Measurements from ENCODE around the gene ZBTB22.
A peak's percentile ranks its signal among the peaks of the same experiment; 100 is the strongest.
"Not testable (repeated sequence)": the region's sequence is repeated elsewhere in the genome, so short reads cannot be mapped to it uniquely, and the experiment has no call there.

Gene ZBTB22

GRCh38 chr6:33278392-33278741, 39.2 kb downstream of the ZBTB22 start:
- no peak for DNase-seq (ENCODE audit: low spot score)

GRCh38 chr6:33277663-33278391, 39.7 kb downstream of the ZBTB22 start:
- peak; percentile 20 for DNase-seq (ENCODE audit: low spot score)

DNA sequence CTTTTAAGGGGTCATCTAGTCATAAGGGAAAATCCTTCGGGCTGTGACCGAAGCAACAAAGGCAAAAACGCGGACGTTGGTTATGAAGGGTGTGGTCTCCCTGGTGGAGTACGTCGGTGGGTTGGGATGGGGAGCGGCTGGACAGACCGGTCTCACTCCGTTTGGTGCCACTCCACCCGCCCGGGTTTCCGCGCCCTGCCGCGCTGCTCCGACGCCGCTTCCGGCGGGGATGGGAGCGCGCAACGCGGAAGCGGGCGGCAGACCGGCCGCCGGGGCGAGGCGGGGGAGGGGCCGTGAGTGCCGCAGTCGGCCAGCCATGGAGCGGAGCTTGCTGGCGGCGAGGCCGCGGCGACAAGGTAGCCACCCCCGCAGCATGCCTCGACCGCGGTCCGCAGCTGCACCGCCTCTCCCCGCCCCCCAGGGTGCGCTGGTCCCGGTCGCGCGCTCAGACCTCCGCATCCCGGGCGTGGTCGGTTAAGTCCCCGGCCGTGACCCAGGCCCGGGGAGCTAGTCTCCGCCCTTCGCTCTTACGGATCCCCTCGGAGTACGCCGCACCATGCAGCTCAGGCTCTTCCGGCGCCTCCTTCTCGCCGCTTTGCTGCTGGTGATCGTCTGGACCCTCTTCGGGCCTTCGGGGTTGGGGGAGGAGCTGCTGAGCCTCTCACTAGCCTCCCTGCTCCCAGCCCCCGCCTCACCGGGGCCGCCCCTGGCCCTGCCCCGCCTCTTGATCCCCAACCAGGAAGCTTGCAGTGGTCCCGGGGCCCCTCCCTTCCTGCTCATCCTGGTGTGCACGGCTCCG, 40.5 kb downstream of the ZBTB22 start, which contains the start of gene B3GALT4:
Gene B3GALT4 (plus strand): TSS at position 260 of the 799 bp plus-strand sequence. CDS start 297 bp downstream, at position 557.
- peak; percentile 87 for DNase-seq (ENCODE audit: low spot score)

DNA sequence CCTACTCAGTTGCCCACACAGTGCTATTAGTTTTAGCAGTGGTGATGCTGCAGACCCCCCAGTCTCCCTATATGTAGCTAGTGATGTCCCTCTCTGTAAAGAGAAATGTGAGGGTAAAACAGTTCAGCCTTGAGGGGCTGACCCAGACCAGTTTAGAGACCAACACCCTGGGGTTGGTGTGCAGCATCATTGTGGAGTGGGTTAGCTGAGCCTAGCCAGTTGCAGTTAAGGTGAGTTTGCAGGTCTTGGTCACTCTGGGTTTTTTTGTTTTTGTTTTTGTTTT, 41.0 kb downstream of the ZBTB22 start:
- no peak for DNase-seq (ENCODE audit: low spot score)

DNA sequence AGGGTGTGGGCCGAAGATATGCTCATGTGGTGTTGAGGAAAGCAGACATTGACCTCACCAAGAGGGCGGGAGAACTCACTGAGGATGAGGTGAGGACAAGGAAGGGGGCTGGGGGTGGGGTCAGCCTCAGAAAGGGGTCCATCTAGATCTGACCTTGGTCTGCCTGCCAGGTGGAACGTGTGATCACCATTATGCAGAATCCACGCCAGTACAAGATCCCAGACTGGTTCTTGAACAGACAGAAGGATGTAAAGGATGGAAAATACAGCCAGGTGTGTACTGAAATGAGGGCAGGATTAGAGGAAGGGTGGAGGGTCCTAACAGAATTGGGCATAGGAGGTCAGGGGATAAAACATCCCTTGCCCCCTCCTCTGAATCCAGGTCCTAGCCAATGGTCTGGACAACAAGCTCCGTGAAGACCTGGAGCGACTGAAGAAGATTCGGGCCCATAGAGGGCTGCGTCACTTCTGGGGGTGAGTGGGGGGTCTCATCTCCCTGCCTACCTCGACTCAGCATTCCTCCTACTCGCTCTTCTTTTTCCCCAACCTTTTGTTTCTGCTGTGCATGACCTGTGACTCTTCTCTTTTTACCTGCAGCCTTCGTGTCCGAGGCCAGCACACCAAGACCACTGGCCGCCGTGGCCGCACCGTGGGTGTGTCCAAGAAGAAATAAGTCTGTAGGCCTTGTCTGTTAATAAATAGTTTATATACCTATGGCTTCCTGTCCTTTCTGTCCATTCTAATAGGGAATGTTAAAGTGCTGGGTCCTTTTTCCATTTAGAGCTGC, 41.6 kb downstream of the ZBTB22 start:
- DNase-seq (ENCODE audit: low spot score), result not testable (repeated sequence)

DNA sequence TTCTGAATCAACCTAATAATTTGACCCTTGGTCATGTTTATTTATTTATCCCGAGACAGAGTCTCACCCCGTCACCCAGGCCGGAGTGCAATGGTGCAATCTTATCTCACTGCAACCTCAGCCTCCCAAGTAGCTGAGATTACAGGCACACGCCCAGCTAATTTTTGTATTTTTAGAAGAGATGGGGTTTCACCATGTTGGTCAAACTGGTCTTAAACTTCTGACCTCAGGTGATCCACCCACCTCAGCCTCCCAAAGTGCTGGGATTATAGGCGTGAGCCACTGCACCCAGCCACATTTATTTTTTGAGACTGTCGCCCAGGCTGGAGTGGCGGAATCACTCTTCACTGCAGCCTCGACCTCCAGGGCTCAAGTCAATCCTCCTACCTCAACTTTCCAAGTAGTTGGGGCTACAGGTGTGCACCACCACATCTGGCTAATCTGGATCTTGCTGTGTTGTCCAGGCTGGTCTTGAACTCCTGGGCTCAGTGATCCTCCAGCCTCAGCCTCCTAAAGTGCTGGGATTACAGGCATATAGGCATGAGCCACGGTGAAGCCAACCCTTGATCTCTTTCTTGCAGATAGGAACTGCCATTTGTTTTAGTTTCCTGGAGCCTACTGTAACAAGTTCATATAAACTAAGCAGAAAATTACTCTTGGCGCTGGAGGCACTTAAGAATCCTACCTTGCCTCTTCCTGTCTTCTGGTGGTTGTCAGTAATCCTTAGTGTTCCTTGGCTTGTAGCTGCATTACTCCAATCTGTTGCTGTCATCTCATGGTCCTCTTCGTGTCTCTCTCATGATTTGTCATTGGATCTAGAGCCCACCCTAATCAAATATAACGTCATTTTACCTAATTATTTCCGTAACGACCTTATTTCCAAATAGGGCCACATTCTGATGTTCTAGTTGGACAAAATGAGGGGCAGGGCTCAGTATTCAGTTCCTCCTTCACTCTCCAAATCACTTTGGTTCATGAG, 43.3 kb downstream of the ZBTB22 start:
- DNase-seq (ENCODE audit: low spot score), result no peak

- DNase-seq (ENCODE audit: low spot score), result no peak
These were observed 44.2 kb downstream of the ZBTB22 start for GRCh38 chr6:33273129-33273923.

DNA sequence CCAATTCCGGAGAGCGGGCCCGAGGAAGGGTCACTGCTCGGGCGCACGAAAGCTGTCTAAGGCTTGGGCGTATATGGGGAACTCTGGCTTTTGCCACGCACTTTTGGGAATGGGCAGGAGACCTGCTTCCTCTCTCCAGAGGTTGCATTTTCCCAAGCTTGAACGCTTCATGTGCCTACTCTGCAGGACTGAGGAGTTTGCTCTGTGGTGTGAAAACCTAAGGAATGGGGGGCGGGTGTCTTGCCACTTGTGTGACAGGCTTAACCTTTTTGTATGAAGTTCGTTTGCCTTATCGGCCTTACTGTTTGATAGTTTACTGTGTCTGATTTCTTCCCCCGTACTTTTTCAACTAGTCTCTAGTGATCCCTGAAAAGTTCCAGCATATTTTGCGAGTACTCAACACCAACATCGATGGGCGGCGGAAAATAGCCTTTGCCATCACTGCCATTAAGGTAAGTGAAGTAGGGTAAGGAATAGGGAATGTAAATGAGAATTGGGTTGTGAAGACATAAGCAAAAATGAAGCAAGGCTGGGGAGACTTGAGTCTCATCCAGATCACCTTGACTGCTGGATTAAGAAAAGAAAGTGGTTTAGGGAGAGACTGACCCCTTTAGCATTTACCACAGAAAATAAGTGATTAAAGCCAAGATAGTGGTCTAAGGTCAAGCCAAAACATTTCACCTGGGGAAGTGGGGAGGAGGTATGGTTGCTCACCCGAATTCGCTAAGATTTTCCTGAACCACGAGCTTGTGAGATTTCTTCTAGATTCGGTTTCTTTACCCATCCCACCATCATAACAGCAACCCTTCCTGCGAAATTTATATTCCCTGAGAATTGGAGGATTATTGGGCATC, 45.0 kb downstream of the ZBTB22 start:
- DNase-seq (ENCODE audit: low spot score), result no peak

DNA sequence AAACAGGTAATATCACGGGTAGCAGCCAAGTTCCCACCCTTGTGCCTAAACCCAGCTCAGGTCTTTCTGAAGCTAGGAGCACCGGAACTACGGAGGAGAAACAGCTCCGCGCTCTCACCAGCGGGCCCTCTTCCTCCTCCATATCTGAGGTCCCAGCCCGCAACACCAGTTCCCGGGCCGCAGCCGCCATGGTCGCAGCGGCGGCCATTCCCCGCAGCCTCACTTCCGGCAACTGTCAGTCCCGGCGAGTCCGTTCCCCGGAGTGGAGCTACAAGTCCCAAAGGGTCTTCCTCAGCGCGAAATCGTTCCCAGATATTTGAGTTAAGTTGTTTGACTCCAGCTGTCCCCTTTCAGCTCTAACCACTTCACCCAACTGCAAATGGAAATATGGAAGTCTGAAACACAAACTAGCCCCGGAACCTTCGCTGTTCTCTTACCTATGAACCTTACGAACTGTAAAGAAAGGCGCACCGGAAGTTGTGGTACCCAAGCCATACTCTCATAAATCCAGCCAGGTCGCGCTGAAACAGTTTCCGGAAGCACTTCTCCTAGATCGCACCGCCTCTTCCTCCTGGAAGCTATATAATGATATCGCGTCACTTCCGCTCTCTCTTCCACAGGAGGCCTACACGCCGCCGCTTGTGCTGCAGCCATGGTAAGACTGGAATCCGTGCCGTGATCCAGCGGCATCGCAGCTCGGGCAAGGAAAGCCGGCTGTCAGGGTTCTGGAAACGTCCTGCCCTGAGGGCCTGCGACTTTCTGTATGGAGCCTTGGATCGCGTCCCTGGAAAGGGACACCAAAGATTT, 45.9 kb downstream of the ZBTB22 start, which contains the start of the genes RPS18 and VPS52:
Gene RPS18 (plus strand): TSS at position 608 of the 807 bp plus-strand sequence. CDS start 45 bp downstream, at position 653.
Gene VPS52 (minus strand): TSS at position 409 of the 807 bp plus-strand sequence. CDS start 201 bp downstream, at position 208.
- peak; percentile 94 for DNase-seq (ENCODE audit: low spot score)

DNA sequence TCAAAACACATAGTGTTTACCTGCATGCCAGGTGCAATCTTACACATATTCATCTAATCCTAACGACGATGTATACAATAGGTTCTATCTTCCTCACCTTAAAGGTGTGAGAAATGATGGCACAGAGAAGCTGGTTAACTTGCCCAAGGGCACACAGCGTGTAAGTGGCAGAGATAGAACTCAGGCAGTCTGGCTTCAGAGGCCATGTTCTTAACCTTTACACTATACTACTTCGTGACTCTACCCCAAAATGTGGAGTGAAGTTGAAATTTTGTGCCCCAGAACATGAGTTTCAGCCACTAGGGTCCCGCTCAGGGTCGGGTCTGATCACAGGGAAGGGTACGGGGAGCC, 46.5 kb downstream of the ZBTB22 start:
- no peak for DNase-seq (ENCODE audit: low spot score)

All from GM03348 (cell line).